HG02938 (cell line): ENCODE results near the gene CELF2.
A peak's percentile ranks its signal among the peaks of the same experiment; 100 is the strongest.

Source experiments
- ATAC-seq: cut with Tn5 transposase; IDR thresholded peaks from one replicate; pipeline ENCODE4 v1.9.1; 2021; ENCODE audit warnings: mild to moderate bottlenecking, moderate library complexity; ENCODE audit not compliant: unreplicated experiment

CELF2 gene

GRCh38 chr10:11214407-11214806, 196.7 kb downstream of the CELF2 start:
- ATAC-seq = no peak

- no peak for ATAC-seq
Observed at GRCh38 chr10:11215471-11215870, 197.8 kb downstream of the CELF2 start.

- ATAC-seq = no peak
Observed at GRCh38 chr10:11217521-11217920, 199.8 kb downstream of the CELF2 start.

- ATAC-seq = no peak
Observed at GRCh38 chr10:11218395-11218794, 200.7 kb downstream of the CELF2 start.

GRCh38 chr10:11219431-11219830, 201.8 kb downstream of the CELF2 start:
- ATAC-seq = no peak

- no peak for ATAC-seq
Observed at GRCh38 chr10:11223081-11223480, 205.4 kb downstream of the CELF2 start.

- ATAC-seq = no peak
Observed at GRCh38 chr10:11223507-11224140, 206.0 kb downstream of the CELF2 start.

GRCh38 chr10:11224321-11224720, 206.6 kb downstream of the CELF2 start:
- no peak for ATAC-seq

GRCh38 chr10:11224792-11225416, 207.2 kb downstream of the CELF2 start:
- ATAC-seq = no peak

GRCh38 chr10:11225935-11226334, 208.3 kb downstream of the CELF2 start:
- peak; percentile 40 for ATAC-seq

GRCh38 chr10:11227103-11227502, 209.4 kb downstream of the CELF2 start:
- peak; percentile 44 for ATAC-seq

- ATAC-seq = no peak
Observed at GRCh38 chr10:11229893-11230292, 212.2 kb downstream of the CELF2 start.

GRCh38 chr10:11230498-11231167, 213.0 kb downstream of the CELF2 start:
- ATAC-seq = no peak

GRCh38 chr10:11231285-11231684, 213.6 kb downstream of the CELF2 start:
- no peak for ATAC-seq

GRCh38 chr10:11232222-11232961, 214.7 kb downstream of the CELF2 start:
- ATAC-seq = peak; percentile 26

- ATAC-seq = no peak
Observed at GRCh38 chr10:11234857-11235531, 217.3 kb downstream of the CELF2 start.

- ATAC-seq = peak; percentile 13
Observed at GRCh38 chr10:11235771-11236170, 218.1 kb downstream of the CELF2 start.

GRCh38 chr10:11236234-11236633, 218.6 kb downstream of the CELF2 start:
- peak; percentile 82 for ATAC-seq

- no peak for ATAC-seq
Observed at GRCh38 chr10:11237571-11237970, 219.9 kb downstream of the CELF2 start.

GRCh38 chr10:11238893-11239292, 221.2 kb downstream of the CELF2 start:
- no peak for ATAC-seq

GRCh38 chr10:11240641-11241040, 223.0 kb downstream of the CELF2 start:
- no peak for ATAC-seq
